Measurements from ENCODE around the gene NISCH.

NISCH gene

DNA sequence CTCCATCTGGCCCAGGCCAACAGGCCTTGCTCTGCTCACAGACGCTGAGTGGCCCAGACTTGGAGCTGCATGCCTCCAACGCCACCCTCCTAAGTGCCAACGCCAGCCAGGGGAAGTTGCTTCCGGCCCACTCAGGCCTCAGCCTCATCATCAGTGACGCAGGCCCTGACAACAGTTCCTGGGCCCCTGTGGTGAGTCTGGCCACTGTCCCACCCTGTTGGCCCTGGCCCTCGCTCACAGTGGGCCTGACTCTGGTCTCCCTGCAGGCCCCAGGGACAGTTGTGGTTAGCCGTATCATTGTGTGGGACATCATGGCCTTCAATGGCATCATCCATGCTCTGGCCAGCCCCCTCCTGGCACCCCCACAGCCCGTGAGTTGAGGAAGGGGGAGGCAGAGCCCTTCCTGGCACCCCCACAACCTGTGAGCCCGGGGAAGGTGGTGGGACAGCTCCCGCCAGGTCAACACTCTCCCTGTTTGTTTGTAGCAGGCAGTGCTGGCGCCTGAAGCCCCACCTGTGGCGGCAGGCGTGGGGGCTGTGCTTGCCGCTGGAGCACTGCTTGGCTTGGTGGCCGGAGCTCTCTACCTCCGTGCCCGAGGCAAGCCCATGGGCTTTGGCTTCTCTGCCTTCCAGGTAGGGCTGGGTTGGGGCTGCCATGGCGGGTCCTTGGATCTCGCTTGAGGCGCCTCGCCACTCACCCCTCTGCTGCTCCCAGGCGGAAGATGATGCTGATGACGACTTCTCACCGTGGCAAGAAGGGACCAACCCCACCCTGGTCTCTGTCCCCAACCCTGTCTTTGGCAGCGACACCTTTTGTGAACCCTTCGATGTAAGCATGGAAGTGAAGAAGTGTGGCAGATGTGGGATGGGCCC lies 68.2 kb downstream of the NISCH start:
- TF ChIP-seq, protein P1, sequence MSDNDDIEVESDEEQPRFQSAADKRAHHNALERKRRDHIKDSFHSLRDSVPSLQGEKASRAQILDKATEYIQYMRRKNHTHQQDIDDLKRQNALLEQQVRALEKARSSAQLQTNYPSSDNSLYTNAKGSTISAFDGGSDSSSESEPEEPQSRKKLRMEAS (IDR thresholded peaks at IDR 0.05), result no peak
- TF ChIP-seq ZBTB7A (IDR thresholded peaks at IDR 0.05; ENCODE audit: low read depth) (no peak), FOXM1 (IDR thresholded peaks at IDR 0.05; ENCODE audit: borderline replicate concordance, low read depth) (no peak), CREB1 (IDR thresholded peaks at IDR 0.05; ENCODE audit: low read depth) (no peak), TEAD4 (IDR thresholded peaks at IDR 0.05) (no peak), TCF12 (IDR thresholded peaks at IDR 0.05; ENCODE audit: low read depth) (no peak), YY1 (IDR thresholded peaks at IDR 0.05; ENCODE audit: low read depth) (no peak), CEBPB (IDR thresholded peaks at IDR 0.05) (no peak), RAD21 (IDR thresholded peaks at IDR 0.05; ENCODE audit: low read depth) (no peak), NFIC (IDR thresholded peaks at IDR 0.05) (no peak), EGR1 (IDR thresholded peaks at IDR 0.05) (no peak), TAF1 (IDR thresholded peaks at IDR 0.05; ENCODE audit: low read depth) (no peak), EP300 (IDR thresholded peaks at IDR 0.05; ENCODE audit: borderline replicate concordance) (no peak)
- TF ChIP-seq, protein P2, sequence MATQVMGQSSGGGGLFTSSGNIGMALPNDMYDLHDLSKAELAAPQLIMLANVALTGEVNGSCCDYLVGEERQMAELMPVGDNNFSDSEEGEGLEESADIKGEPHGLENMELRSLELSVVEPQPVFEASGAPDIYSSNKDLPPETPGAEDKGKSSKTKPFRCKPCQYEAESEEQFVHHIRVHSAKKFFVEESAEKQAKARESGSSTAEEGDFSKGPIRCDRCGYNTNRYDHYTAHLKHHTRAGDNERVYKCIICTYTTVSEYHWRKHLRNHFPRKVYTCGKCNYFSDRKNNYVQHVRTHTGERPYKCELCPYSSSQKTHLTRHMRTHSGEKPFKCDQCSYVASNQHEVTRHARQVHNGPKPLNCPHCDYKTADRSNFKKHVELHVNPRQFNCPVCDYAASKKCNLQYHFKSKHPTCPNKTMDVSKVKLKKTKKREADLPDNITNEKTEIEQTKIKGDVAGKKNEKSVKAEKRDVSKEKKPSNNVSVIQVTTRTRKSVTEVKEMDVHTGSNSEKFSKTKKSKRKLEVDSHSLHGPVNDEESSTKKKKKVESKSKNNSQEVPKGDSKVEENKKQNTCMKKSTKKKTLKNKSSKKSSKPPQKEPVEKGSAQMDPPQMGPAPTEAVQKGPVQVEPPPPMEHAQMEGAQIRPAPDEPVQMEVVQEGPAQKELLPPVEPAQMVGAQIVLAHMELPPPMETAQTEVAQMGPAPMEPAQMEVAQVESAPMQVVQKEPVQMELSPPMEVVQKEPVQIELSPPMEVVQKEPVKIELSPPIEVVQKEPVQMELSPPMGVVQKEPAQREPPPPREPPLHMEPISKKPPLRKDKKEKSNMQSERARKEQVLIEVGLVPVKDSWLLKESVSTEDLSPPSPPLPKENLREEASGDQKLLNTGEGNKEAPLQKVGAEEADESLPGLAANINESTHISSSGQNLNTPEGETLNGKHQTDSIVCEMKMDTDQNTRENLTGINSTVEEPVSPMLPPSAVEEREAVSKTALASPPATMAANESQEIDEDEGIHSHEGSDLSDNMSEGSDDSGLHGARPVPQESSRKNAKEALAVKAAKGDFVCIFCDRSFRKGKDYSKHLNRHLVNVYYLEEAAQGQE (IDR thresholded peaks at IDR 0.05; ENCODE audit: low read depth), result no peak
- TF ChIP-seq, protein P3, sequence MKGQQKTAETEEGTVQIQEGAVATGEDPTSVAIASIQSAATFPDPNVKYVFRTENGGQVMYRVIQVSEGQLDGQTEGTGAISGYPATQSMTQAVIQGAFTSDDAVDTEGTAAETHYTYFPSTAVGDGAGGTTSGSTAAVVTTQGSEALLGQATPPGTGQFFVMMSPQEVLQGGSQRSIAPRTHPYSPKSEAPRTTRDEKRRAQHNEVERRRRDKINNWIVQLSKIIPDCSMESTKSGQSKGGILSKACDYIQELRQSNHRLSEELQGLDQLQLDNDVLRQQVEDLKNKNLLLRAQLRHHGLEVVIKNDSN (IDR thresholded peaks at IDR 0.05), result no peak

DNA sequence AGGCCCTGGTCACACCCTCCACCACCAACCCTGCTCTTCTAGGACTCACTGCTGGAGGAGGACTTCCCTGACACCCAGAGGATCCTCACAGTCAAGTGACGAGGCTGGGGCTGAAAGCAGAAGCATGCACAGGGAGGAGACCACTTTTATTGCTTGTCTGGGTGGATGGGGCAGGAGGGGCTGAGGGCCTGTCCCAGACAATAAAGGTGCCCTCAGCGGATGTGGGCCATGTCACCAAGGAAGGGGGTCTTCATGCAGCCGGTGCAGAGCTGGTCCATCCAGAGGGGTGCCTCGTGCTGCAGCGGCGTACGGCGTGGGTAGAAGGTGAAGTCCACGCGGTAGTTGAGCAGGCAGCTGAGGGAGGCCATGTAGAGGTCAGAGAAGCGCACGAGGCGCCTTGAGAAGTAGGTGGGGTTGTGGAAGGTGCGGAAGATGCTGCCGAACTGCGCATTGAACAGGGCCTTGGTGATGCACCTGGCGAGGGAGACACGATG lies 68.9 kb downstream of the NISCH start:
- TF ChIP-seq RAD21 (IDR thresholded peaks at IDR 0.05; ENCODE audit: low read depth) (no peak), TAF1 (IDR thresholded peaks at IDR 0.05; ENCODE audit: low read depth) (no peak), ZBTB7A (IDR thresholded peaks at IDR 0.05; ENCODE audit: low read depth) (no peak), EP300 (IDR thresholded peaks at IDR 0.05; ENCODE audit: borderline replicate concordance) (no peak), YY1 (IDR thresholded peaks at IDR 0.05; ENCODE audit: low read depth) (no peak), TCF12 (IDR thresholded peaks at IDR 0.05; ENCODE audit: low read depth) (no peak), NFIC (IDR thresholded peaks at IDR 0.05) (no peak), CEBPB (IDR thresholded peaks at IDR 0.05) (no peak)
- TF ChIP-seq, protein P1 (IDR thresholded peaks at IDR 0.05), result no peak
- TF ChIP-seq, protein P3 (IDR thresholded peaks at IDR 0.05), result no peak

DNA sequence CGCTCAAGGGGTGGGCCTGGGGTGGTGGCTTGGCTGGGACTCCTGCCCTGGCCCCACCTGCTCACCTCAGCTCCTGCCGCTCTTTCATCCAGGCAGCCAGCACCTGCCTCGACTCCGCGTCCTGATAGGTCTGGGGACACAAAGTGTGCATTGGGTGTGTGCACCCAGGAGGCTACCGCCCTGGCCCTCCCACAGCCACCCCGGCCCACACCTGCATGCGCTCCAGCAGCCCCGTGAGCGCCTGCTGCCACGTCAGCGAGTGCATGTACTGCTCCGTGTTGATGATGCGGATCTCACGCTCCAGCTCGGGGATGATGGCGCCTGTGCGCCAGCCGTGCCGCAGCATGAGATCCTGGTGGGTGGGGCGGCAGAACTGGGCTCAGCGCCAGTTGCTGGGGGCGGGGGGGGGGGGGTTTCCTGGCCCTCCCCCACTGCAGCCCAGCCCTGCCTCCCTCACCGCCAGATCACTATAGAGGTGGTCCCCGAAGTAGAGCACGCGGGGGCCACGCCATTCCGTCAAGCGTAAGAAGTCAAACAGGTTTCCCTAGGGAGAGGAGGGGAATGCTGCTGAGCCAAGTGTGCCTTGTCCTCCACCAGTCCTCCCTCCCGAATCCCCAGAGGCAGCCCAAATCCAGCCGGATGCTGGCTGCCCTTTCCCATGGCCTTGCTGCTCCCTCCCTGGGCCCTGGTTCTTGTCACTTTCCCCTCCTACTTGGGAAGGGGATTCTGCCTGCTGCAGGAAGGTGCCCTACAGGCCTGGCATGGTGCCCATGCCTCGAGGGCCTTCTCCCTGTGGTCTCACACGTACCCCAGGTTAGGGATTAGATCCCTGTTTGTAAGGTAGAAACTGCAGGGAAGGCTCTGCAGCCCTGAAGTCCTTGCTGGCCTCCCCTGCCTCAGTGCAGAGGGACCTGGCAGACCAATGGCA lies 69.6 kb downstream of the NISCH start:
- no peak for TF ChIP-seq TAF1 (IDR thresholded peaks at IDR 0.05; ENCODE audit: low read depth)
- no peak for TF ChIP-seq CEBPB (IDR thresholded peaks at IDR 0.05)

DNA sequence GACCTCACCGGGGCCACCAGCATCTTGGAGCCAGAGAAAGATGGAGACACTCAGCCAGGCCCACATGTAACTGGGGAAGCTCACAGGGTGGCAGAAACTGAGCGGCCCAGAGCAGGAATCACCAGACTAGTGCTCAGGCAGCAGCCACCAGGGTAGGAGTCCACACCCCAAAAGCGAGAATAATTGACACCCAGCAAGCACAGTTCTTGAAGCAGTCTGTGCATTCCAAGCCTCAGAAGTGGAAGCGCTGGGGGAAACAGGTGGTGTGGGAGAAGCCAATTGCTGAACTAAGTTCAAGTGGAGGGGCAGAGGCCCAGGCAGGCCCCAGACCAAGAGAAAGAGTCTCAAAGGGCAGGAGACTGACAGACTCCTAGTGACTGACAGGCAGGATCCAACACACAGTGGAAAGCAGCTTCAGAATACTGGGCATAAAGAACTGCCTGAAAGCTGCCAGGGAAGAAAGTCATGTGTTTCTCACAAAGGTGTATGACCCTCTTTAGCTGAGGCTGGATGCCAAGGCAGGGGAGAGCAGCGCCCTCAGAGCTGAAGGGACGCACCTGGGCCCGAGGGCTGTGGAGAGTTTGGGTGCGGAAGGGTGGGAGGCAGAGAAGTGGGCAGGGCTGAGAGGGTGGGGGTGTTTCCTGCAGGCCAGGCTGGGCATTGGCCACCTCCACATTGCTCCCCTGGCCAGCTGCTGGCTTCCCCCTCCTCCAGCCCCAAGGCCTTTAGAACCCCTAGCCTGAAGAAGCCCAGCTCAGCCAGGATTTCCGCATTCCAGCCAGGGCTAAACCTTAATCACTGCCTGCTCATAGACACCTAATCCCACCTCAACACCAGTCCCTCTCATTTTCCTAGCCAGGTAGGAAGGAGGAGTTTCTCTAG lies 70.5 kb downstream of the NISCH start:
- TF ChIP-seq FOXM1 (IDR thresholded peaks at IDR 0.05; ENCODE audit: borderline replicate concordance, low read depth) (no peak), EP300 (IDR thresholded peaks at IDR 0.05; ENCODE audit: borderline replicate concordance) (no peak), RAD21 (IDR thresholded peaks at IDR 0.05; ENCODE audit: low read depth) (no peak)

DNA sequence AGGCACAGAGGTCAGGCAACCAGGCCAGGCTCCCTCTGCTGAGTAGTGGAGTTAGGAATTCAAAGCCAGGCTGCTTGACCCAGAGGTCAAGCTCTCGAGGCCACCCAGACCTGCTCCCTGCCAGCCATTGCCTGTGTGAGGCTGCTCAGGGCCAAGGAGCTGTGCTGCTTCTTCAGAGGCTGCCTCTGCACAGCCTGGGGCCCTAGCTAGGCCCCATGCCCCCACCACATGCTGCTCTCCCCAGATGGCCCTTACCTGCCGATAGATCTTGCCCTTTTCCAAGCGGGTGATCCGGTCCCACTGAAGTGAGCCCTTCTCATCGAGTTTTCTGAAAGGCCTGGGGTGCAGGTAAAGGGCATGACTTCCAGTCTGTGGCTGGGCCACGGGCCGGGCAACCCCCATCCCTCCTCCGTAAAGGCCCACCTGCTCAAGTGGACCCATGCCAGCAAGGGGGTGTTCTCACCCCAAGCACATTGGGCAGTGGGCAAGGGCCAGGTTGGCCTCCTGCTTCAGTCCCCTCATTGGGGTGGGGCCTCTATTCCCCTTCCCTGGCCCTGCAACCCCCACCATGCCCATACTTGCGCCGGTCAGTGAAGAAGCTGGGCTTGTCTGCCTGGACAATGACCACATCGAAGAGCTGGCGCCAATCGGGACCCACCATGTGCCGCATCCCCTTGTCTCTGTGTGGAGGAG lies 71.8 kb downstream of the NISCH start:
- TF ChIP-seq EP300 (IDR thresholded peaks at IDR 0.05; ENCODE audit: borderline replicate concordance) (no peak), FOXM1 (IDR thresholded peaks at IDR 0.05; ENCODE audit: borderline replicate concordance, low read depth) (no peak), YY1 (IDR thresholded peaks at IDR 0.05; ENCODE audit: low read depth) (no peak), EGR1 (IDR thresholded peaks at IDR 0.05) (no peak), TEAD4 (IDR thresholded peaks at IDR 0.05) (no peak), CEBPB (IDR thresholded peaks at IDR 0.05) (no peak), TAF1 (IDR thresholded peaks at IDR 0.05; ENCODE audit: low read depth) (no peak), RAD21 (IDR thresholded peaks at IDR 0.05; ENCODE audit: low read depth) (no peak), NFIC (IDR thresholded peaks at IDR 0.05) (no peak), ZBTB7A (IDR thresholded peaks at IDR 0.05; ENCODE audit: low read depth) (no peak), CREB1 (IDR thresholded peaks at IDR 0.05; ENCODE audit: low read depth) (no peak), TCF12 (IDR thresholded peaks at IDR 0.05; ENCODE audit: low read depth) (no peak)
- TF ChIP-seq, protein P2 (IDR thresholded peaks at IDR 0.05; ENCODE audit: low read depth), result no peak
- TF ChIP-seq, protein P1 (IDR thresholded peaks at IDR 0.05), result no peak
- TF ChIP-seq, protein P3 (IDR thresholded peaks at IDR 0.05), result no peak

Data from Ishikawa (cell line).